ENCODE data around the gene RFC1. TPM values are rescaled to one million over a fixed set of nuclear protein-coding genes. Genes with fewer than 3 reads are reported as not detected.
"Not testable (repeated sequence)": the region's sequence is repeated elsewhere in the genome, so short reads cannot be mapped to it uniquely, and the experiment has no call there.

RFC1 gene
- polyA plus RNA-seq, 1 experiment = 35.7 TPM

DNA sequence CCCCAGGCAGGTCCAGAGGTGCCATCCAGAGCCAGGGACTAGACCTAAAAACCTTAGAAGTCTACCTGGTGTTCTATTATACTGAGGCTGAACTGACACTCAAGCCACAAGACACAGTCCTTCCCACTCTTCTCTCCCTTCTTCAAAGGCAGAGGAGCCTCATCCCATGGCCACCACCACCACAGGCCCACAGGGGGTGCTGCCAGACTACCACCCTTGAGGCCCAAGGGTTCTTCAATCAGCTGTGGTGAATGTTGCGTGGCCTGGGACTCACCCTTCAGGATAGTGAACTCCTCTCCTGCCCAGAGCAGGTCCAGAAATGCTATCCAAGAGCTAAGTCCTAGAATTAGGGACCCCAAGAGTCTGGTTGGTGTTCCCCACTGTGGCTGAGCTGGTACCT lies 17.5 kb upstream of the RFC1 start:
- TF ChIP-seq, protein P1, sequence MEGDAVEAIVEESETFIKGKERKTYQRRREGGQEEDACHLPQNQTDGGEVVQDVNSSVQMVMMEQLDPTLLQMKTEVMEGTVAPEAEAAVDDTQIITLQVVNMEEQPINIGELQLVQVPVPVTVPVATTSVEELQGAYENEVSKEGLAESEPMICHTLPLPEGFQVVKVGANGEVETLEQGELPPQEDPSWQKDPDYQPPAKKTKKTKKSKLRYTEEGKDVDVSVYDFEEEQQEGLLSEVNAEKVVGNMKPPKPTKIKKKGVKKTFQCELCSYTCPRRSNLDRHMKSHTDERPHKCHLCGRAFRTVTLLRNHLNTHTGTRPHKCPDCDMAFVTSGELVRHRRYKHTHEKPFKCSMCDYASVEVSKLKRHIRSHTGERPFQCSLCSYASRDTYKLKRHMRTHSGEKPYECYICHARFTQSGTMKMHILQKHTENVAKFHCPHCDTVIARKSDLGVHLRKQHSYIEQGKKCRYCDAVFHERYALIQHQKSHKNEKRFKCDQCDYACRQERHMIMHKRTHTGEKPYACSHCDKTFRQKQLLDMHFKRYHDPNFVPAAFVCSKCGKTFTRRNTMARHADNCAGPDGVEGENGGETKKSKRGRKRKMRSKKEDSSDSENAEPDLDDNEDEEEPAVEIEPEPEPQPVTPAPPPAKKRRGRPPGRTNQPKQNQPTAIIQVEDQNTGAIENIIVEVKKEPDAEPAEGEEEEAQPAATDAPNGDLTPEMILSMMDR (IDR thresholded peaks at IDR 0.05; ENCODE audit: low read depth, low read length) = no peak
- POLR2A ChIA-PET = no interaction called here
- Histone ChIP-seq H3K27me3 (ENCODE audit: control insufficient read depth, insufficient read depth, low read length) (peaks cover 13% of the 10 kb centered on the region), H3K4me3 (ENCODE audit: low read depth, low read length) (no peak overlapping the region), H3K9me3 (ENCODE audit: control insufficient read depth, insufficient read depth, low read length) (no peaks in the 10 kb centered on the region), H3K27ac (ENCODE audit: low read depth, low read length) (no peak overlapping the region)
- CTCF ChIA-PET = no interaction called here
- no peak for DNase-seq (ENCODE audit: low read depth, low spot score)

DNA sequence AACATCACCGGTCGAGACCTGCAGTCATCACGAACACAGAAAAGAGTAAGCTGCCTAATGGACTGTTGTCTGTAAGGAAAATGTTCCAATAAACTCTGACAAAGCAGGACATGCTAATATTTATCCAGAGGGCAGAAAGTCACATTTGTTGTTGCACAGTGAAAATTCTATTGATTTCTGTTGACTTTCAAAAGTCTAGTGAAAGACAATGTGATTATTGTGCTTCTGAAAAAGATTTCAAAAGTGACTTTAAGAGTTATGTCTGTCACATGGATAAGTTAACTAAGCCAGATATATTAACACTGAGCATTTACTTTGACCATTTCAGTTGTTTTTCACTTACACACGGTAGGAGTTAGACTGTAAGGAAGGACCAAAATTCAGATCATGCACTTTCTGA lies 9.3 kb upstream of the RFC1 start:
- no peak overlapping the region for H3K4me3 ChIP-seq (ENCODE audit: low read depth, low read length)
- H3K27me3 ChIP-seq (ENCODE audit: control insufficient read depth, insufficient read depth, low read length) = peaks cover 6% of the 10 kb centered on the region
- TF ChIP-seq, protein P1 (IDR thresholded peaks at IDR 0.05; ENCODE audit: low read depth, low read length) = no peak
- DNase-seq (ENCODE audit: low read depth, low spot score) = no peak
- POLR2A ChIA-PET = no interaction called here
- CTCF ChIA-PET = no interaction called here
- H3K9me3 ChIP-seq (ENCODE audit: control insufficient read depth, insufficient read depth, low read length) = peaks cover 8% of the 10 kb centered on the region
- H3K27ac ChIP-seq (ENCODE audit: low read depth, low read length) = no peak overlapping the region

DNA sequence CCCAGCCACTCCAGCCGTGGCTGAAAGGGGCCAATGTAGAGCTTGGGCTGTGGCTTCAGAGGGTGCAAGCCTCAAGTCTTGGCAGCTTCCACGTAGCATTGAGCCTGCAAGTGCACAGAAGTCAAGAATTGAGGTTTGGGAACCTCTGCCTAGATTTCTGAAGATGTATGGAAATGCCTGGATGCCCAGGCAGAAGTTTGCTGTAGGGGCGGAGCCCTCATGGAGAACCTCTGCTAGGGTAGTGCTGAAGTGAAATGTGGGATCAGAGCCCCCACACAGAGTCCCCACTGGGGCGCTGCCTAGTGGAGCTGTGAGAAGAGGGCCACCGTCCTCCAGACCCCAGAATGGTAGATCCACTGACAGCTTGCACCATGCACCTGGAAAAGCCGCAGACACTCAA lies 5.0 kb upstream of the RFC1 start:
- DNase-seq (ENCODE audit: low read depth, low spot score); H3K4me3 ChIP-seq (ENCODE audit: low read depth, low read length); POLR2A ChIA-PET; CTCF ChIA-PET; H3K9me3 ChIP-seq (ENCODE audit: control insufficient read depth, insufficient read depth, low read length); H3K27ac ChIP-seq (ENCODE audit: low read depth, low read length); H3K27me3 ChIP-seq (ENCODE audit: control insufficient read depth, insufficient read depth, low read length): not testable (repeated sequence)

DNA sequence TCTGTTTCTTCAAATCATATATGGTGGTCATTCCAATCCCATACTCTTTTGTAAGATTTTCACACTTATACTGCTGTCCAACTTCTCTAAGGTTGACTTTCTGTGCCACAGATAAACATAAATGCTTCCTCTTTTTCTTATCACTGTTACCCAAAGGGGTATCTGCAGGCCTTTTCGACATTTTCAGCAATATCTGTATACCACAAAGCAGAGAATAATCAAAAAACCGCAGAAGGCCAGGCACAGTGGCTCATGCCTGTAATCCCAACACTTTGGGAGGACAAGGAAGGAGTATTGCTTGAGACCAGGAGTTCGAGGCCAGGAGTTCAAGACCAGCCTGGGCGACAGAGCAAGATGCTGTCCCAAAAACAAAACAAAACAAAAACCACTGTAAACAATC lies 3.1 kb upstream of the RFC1 start:
- H3K27me3 ChIP-seq (ENCODE audit: control insufficient read depth, insufficient read depth, low read length) = no peaks in the 10 kb centered on the region
- ChIA-PET POLR2A (no interaction called here), CTCF (no interaction called here)
- no peak for DNase-seq (ENCODE audit: low read depth, low spot score)
- H3K4me3 ChIP-seq (ENCODE audit: low read depth, low read length) = no peak overlapping the region
- peaks cover 12% of the 10 kb centered on the region for H3K9me3 ChIP-seq (ENCODE audit: control insufficient read depth, insufficient read depth, low read length)
- H3K27ac ChIP-seq (ENCODE audit: low read depth, low read length) = no peak overlapping the region
- TF ChIP-seq, protein P1 (IDR thresholded peaks at IDR 0.05; ENCODE audit: low read depth, low read length) = no peak

DNA sequence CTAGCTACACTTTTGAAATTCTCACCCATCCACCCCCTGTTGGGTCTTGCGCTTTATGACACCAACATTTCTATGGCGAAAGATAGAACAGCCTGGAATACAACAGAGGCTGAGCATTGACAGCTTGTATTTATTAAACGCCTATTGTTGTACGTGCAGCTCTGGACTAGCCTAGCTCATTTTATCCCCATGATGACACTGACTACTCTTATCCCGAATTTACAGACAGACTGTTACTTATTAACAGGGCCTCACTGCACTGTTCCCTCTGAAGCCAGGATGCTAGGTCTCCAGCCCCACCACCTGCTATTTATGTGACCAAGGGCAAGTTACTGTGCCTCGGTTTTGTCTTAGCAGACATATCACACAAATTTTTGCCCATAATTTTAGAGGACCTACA lies 1.0 kb upstream of the RFC1 start:
- peaks cover 12% of the 10 kb centered on the region for H3K9me3 ChIP-seq (ENCODE audit: control insufficient read depth, insufficient read depth, low read length)
- no peak overlapping the region for H3K4me3 ChIP-seq (ENCODE audit: low read depth, low read length)
- TF ChIP-seq, protein P1 (IDR thresholded peaks at IDR 0.05; ENCODE audit: low read depth, low read length) = no peak
- no peak for DNase-seq (ENCODE audit: low read depth, low spot score)
- no peaks in the 10 kb centered on the region for H3K27me3 ChIP-seq (ENCODE audit: control insufficient read depth, insufficient read depth, low read length)
- POLR2A ChIA-PET = no interaction called here
- no peak overlapping the region for H3K27ac ChIP-seq (ENCODE audit: low read depth, low read length)
- CTCF ChIA-PET = interaction anchor here (0.8 kb wide), 1 partner anchor 608 kb away, joined by 3 read pairs; no protein-coding TSS in a partner anchor

DNA sequence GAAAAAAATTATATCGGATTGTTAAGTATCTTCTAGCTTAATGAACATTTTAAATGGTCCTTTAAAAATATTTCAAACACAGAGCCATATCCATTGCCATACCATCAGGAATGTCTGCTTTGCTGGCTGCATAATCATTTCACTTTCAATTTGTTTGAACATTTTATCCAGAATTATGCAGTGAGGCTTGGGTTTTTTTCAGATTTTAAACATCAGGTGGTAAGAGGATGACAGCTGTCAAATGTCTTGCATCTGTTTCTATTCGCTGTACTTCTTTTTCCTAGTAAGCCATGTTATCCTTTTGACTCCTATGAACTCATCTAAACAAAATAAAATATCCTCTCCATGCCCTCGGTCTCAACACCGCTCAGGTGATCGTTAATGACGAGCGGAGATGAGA lies 802 bp downstream of the RFC1 start:
- ChIA-PET POLR2A (interaction anchor here (0.6 kb wide), 1 partner anchor 423 kb away, joined by 3 read pairs; no protein-coding TSS in a partner anchor), CTCF (interaction anchor here (0.6 to 0.7 kb wide), 2 partner anchors 184 to 335 kb away, joined by 4 to 10 read pairs; no protein-coding TSS in a partner anchor)
- no peaks in the 10 kb centered on the region for H3K27me3 ChIP-seq (ENCODE audit: control insufficient read depth, insufficient read depth, low read length)
- no peak for DNase-seq (ENCODE audit: low read depth, low spot score)
- no peak overlapping the region for H3K27ac ChIP-seq (ENCODE audit: low read depth, low read length)
- TF ChIP-seq, protein P1 (IDR thresholded peaks at IDR 0.05; ENCODE audit: low read depth, low read length) = no peak
- H3K4me3 ChIP-seq (ENCODE audit: low read depth, low read length) = peak overlapping the region; percentile 94
- H3K9me3 ChIP-seq (ENCODE audit: control insufficient read depth, insufficient read depth, low read length) = peaks cover 4% of the 10 kb centered on the region; the same call in 1 of the 2 replicates
